ENCODE measurements around the gene SMAD3.

The SMAD3 gene

DNA sequence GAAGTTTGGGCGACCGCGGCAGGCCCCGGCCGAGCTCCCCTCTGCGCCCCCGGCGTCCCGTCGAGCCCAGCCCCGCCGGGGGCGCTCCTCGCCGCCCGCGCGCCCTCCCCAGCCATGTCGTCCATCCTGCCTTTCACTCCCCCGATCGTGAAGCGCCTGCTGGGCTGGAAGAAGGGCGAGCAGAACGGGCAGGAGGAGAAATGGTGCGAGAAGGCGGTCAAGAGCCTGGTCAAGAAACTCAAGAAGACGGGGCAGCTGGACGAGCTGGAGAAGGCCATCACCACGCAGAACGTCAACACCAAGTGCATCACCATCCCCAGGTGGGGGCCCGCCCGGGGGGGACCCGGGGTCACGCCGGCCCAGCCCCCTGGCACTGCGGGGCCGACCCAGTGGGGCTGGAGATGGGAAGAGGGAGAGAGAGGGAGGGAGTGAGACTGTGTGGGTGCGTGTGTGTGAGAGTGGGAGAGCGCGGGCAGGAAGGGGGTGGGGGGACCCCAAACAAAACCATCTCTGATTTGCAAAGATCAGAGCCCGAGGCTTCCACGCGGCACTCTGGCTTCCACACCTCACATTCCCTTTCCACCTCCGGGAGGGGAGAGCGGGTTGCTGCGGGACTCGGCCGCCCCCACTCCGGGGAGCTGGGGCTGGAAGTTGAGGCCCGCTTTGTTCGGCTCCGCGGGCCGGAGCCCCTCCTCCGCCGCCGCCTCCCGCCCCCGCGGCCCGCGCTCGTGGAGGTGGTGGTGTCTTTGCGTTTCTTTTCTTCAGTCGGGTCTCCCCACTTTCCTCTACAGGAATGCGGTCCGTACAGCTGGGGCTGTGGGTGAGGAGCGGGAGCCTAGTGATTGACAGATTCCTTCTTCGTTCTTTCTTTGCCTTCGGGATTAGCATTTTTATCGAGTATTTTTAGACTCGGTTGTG, 898 bp downstream of the SMAD3 start (continued):
- TF ChIP-seq ZNF133 (tag by site-specific recombination; IDR thresholded peaks at IDR 0.05) (peak; percentile 11; the same call in 1 of the 2 replicates), ZNF2 (tag by site-specific recombination; IDR thresholded peaks at IDR 0.05) (peak; percentile 82), ZNF791 (tag by site-specific recombination; IDR thresholded peaks at IDR 0.05) (no peak), HOXA7 (CRISPR knock-in tag; IDR thresholded peaks at IDR 0.05; ENCODE audit: borderline replicate concordance) (no peak), ZNF658 (tag by site-specific recombination; IDR thresholded peaks at IDR 0.05) (no peak), ZNF561 (tag by site-specific recombination; IDR thresholded peaks at IDR 0.05; ENCODE audit: borderline replicate concordance) (0 out of 2 replicates have a peak, but pooled peaks have one; percentile 52), GFI1B (tag by site-specific recombination; IDR thresholded peaks at IDR 0.05) (no peak), SP7 (tag by site-specific recombination; IDR thresholded peaks at IDR 0.05) (peak; percentile 70; the same call in 1 of the 2 replicates), EGR2 (tag by site-specific recombination; IDR thresholded peaks at IDR 0.05; ENCODE audit: low read depth) (peak; percentile 87), ZNF426 (tag by site-specific recombination; IDR thresholded peaks at IDR 0.05) (no peak), MZF1 (tag by site-specific recombination; IDR thresholded peaks at IDR 0.05; ENCODE audit: borderline replicate concordance) (no peak), ZNF248 (tag by site-specific recombination; IDR thresholded peaks at IDR 0.05) (no peak), ZFP3 (tag by site-specific recombination; IDR thresholded peaks at IDR 0.05; ENCODE audit: low read depth) (no peak), SP3 (tag by site-specific recombination; IDR thresholded peaks at IDR 0.05) (peak; percentile 78), ZSCAN30 (tag by site-specific recombination; IDR thresholded peaks at IDR 0.05) (peak; percentile 21; the same call in 1 of the 2 replicates), ZNF114 (tag by site-specific recombination; IDR thresholded peaks at IDR 0.05) (no peak), ZNF16 (tag by site-specific recombination; IDR thresholded peaks at IDR 0.05; ENCODE audit: low read depth) (no peak; the same call in 1 of the 2 replicates), TRIM28 (IDR thresholded peaks at IDR 0.05; ENCODE audit: borderline replicate concordance, low read length) (no peak), ZBTB21 (tag by site-specific recombination; IDR thresholded peaks at IDR 0.05) (no peak), ZXDB (tag by site-specific recombination; IDR thresholded peaks at IDR 0.05) (peak; percentile 66), ZNF433 (tag by site-specific recombination; IDR thresholded peaks at IDR 0.05; ENCODE audit: low read depth) (no peak), KLF16 (tag by site-specific recombination; IDR thresholded peaks at IDR 0.05) (0 out of 2 replicates have a peak, but pooled peaks have one; percentile 40), ZNF514 (tag by site-specific recombination; IDR thresholded peaks at IDR 0.05) (no peak), ZIC2 (tag by site-specific recombination; IDR thresholded peaks at IDR 0.05) (peak; percentile 94), ZNF76 (tag by site-specific recombination; IDR thresholded peaks at IDR 0.05; ENCODE audit: borderline replicate concordance, low read depth) (no peak; the same call in 1 of the 2 replicates), ZNF112 (tag by site-specific recombination; IDR thresholded peaks at IDR 0.05) (no peak), OSR2 (tag by site-specific recombination; IDR thresholded peaks at IDR 0.05) (no peak), ZNF211 (tag by site-specific recombination; IDR thresholded peaks at IDR 0.05; ENCODE audit: low read depth) (no peak), ZBTB17 (tag by site-specific recombination; IDR thresholded peaks at IDR 0.05) (peak; percentile 29; the same call in 1 of the 2 replicates), ZNF585B (tag by site-specific recombination; IDR thresholded peaks at IDR 0.05) (no peak), YY1 (tag by site-specific recombination; IDR thresholded peaks at IDR 0.05) (no peak; the same call in 1 of the 2 replicates), ZBTB48 (tag by site-specific recombination; IDR thresholded peaks at IDR 0.05) (0 out of 2 replicates have a peak, but pooled peaks have one; percentile 38)
- TF ChIP-seq, protein P1, sequence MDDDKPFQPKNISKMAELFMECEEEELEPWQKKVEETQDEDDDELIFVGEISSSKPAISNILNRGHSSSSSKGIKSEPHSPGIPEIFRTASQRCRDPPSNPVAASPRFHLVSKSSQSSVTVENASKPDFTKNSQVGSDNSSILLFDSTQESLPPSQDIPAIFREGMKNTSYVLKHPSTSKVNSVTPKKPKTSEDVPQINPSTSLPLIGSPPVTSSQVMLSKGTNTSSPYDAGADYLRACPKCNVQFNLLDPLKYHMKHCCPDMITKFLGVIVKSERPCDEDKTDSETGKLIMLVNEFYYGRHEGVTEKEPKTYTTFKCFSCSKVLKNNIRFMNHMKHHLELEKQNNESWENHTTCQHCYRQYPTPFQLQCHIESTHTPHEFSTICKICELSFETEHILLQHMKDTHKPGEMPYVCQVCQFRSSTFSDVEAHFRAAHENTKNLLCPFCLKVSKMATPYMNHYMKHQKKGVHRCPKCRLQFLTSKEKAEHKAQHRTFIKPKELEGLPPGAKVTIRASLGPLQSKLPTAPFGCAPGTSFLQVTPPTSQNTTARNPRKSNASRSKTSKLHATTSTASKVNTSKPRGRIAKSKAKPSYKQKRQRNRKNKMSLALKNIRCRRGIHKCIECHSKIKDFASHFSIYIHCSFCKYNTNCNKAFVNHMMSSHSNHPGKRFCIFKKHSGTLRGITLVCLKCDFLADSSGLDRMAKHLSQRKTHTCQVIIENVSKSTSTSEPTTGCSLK (tag by site-specific recombination; IDR thresholded peaks at IDR 0.05): no peak
- TF ChIP-seq, protein P2, sequence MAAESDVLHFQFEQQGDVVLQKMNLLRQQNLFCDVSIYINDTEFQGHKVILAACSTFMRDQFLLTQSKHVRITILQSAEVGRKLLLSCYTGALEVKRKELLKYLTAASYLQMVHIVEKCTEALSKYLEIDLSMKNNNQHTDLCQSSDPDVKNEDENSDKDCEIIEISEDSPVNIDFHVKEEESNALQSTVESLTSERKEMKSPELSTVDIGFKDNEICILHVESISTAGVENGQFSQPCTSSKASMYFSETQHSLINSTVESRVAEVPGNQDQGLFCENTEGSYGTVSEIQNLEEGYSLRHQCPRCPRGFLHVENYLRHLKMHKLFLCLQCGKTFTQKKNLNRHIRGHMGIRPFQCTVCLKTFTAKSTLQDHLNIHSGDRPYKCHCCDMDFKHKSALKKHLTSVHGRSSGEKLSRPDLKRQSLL (tag by site-specific recombination; IDR thresholded peaks at IDR 0.05): no peak
- TF ChIP-seq, protein P3, sequence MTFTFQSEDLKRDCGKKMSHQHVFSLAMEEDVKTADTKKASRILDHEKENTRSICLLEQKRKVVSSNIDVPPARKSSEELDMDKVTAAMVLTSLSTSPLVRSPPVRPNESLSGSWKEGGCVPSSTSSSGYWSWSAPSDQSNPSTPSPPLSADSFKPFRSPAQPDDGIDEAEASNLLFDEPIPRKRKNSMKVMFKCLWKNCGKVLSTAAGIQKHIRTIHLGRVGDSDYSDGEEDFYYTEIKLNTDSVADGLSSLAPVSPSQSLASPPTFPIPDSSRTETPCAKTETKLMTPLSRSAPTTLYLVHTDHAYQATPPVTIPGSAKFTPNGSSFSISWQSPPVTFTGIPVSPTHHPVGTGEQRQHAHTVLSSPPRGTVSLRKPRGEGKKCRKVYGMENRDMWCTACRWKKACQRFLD (tag by site-specific recombination; IDR thresholded peaks at IDR 0.05): no peak
- TF ChIP-seq, protein P4, sequence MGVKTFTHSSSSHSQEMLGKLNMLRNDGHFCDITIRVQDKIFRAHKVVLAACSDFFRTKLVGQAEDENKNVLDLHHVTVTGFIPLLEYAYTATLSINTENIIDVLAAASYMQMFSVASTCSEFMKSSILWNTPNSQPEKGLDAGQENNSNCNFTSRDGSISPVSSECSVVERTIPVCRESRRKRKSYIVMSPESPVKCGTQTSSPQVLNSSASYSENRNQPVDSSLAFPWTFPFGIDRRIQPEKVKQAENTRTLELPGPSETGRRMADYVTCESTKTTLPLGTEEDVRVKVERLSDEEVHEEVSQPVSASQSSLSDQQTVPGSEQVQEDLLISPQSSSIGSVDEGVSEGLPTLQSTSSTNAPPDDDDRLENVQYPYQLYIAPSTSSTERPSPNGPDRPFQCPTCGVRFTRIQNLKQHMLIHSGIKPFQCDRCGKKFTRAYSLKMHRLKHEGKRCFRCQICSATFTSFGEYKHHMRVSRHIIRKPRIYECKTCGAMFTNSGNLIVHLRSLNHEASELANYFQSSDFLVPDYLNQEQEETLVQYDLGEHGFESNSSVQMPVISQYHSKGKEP (tag by site-specific recombination; IDR thresholded peaks at IDR 0.05): no peak
